HepG2 (cell line): ENCODE data around the gene SVOPL. TPM values are rescaled to one million over a fixed set of nuclear protein-coding genes. Genes with fewer than 3 reads are reported as not detected.

ENCODE experiments used
- BCL6 ChIP-seq: IDR thresholded peaks from 2 replicates; pipeline ENCODE4 v1.6.1; 2016; ENCODE audit warnings: missing genetic modification reagents, missing compliant biosample characterization
- CBX5 ChIP-seq: sonication (generic); formaldehyde crosslinking; IDR thresholded peaks from 2 replicates; pipeline ENCODE4 v1.4.0; 2020; ENCODE audit warnings: missing genetic modification reagents, borderline replicate concordance
- CEBPG ChIP-seq: IDR thresholded peaks from 2 replicates; pipeline ENCODE4 v1.6.1; 2016
- DMTF1 ChIP-seq: sonication (generic); formaldehyde crosslinking; IDR thresholded peaks from 2 replicates; pipeline ENCODE4 v1.4.0; 2020; ENCODE audit warnings: mild to moderate bottlenecking, missing genetic modification reagents
- ERF ChIP-seq: IDR thresholded peaks from 2 replicates; pipeline ENCODE4 v1.6.1; 2018; ENCODE audit warnings: missing biosample characterization, missing genetic modification reagents
- FOSL2 ChIP-seq: sonication (generic); formaldehyde crosslinking; IDR thresholded peaks from 2 replicates; pipeline ENCODE4 v1.4.0; 2020; ENCODE audit warnings: missing genetic modification reagents
- MEIS1 ChIP-seq: sonication (generic); formaldehyde crosslinking; IDR thresholded peaks from 2 replicates; pipeline ENCODE4 v1.9.0; 2021; ENCODE audit warnings: mild to moderate bottlenecking, missing genetic modification reagents, moderate library complexity, borderline replicate concordance
- MIXL1 ChIP-seq: IDR thresholded peaks from 2 replicates; pipeline ENCODE4 v1.6.1; 2016
- NFYB ChIP-seq: sonication (generic); formaldehyde crosslinking; IDR thresholded peaks from 2 replicates; pipeline ENCODE4 v1.4.0; 2020; ENCODE audit warnings: missing genetic modification reagents
- NR2F6 ChIP-seq, 2 experiments: IDR thresholded peaks; 2 replicates each; pipeline ENCODE4 v1.6.1; 2016; ENCODE audit warnings: antibody characterized with exemption in 1 of 2, mild to moderate bottlenecking in 1 of 2
- TEAD3 ChIP-seq: optimal IDR thresholded peaks from 2 replicates; pipeline ENCODE3; 2016; ENCODE audit warnings: borderline replicate concordance
- TFE3 ChIP-seq: IDR thresholded peaks from 2 replicates; pipeline ENCODE4 v1.6.1; 2016
- THAP11 ChIP-seq: IDR thresholded peaks from 2 replicates; pipeline ENCODE4 v1.6.1; 2016; ENCODE audit warnings: missing biosample characterization, missing genetic modification reagents
- TMF1 ChIP-seq: sonication (generic); formaldehyde crosslinking; IDR thresholded peaks from 2 replicates; pipeline ENCODE4 v1.8.1; 2022; ENCODE audit warnings: low read depth, missing genetic modification reagents
- TOE1 ChIP-seq: sonication (generic); formaldehyde crosslinking; IDR thresholded peaks from 2 replicates; pipeline ENCODE4 v1.4.0; 2020; ENCODE audit warnings: mild to moderate bottlenecking, missing genetic modification reagents
- XRCC5 ChIP-seq: fragments of 200-400 bp; formaldehyde crosslinking; optimal IDR thresholded peaks from 2 replicates; pipeline ENCODE3; 2017; ENCODE audit warnings: mild to moderate bottlenecking, low read length
- ZBTB33 ChIP-seq: sonication (generic); formaldehyde crosslinking; IDR thresholded peaks from 2 replicates; pipeline ENCODE4 v1.4.0; 2020; ENCODE audit warnings: missing genetic modification reagents
- ZNF331 ChIP-seq: sonication (generic); formaldehyde crosslinking; IDR thresholded peaks from 2 replicates; pipeline ENCODE4 v1.4.0; 2020; ENCODE audit warnings: missing genetic modification reagents
- polyA plus RNA-seq, 8 experiments: library from polyadenylated mRNA; depleted of rRNA in 3 of 8; stranded (reverse) in 7 of 8; unstranded in 1 of 8; fragments of >200 nt; fragmentation: Illumina TruSeq in 4 of 8; extraction: Trizol in 4 of 8; gene quantifications; 2 replicates each; pipeline versions ENCODE4 v1.2.1 to v1.2.3, GENCODE V29; 2011 to 2016; ENCODE audit warnings: low read depth in 4 of 8, missing spikeins in 1 of 8, mixed read lengths in 1 of 8; ENCODE audit not compliant: insufficient read depth in 1 of 8
- total RNA-seq, 5 experiments: library from RNA; depleted of rRNA; stranded (reverse); fragments of >200 nt; fragmentation: Illumina TruSeq; extraction: Trizol; gene quantifications; 2 replicates each; pipeline ENCODE4 v1.2.3, GENCODE V29; 2016; ENCODE audit warnings: low read depth in 1 of 5
- TF ChIP-seq, protein P1 (sequence below): IDR thresholded peaks from 2 replicates; pipeline ENCODE4 v1.6.1; 2016; ENCODE audit warnings: missing compliant biosample characterization, missing genetic modification reagents, borderline replicate concordance
- TF ChIP-seq, protein P2 (sequence below): sonication (generic); formaldehyde crosslinking; IDR thresholded peaks from 2 replicates; pipeline ENCODE4 v1.4.0; 2020; ENCODE audit warnings: missing genetic modification reagents, mild to moderate bottlenecking, borderline replicate concordance

The SVOPL gene
- total and polyA plus RNA-seq, 2 of the 13 experiments (the other 11 are each of a cell fraction or from before 2014, with no cell fraction given), result not detected

DNA sequence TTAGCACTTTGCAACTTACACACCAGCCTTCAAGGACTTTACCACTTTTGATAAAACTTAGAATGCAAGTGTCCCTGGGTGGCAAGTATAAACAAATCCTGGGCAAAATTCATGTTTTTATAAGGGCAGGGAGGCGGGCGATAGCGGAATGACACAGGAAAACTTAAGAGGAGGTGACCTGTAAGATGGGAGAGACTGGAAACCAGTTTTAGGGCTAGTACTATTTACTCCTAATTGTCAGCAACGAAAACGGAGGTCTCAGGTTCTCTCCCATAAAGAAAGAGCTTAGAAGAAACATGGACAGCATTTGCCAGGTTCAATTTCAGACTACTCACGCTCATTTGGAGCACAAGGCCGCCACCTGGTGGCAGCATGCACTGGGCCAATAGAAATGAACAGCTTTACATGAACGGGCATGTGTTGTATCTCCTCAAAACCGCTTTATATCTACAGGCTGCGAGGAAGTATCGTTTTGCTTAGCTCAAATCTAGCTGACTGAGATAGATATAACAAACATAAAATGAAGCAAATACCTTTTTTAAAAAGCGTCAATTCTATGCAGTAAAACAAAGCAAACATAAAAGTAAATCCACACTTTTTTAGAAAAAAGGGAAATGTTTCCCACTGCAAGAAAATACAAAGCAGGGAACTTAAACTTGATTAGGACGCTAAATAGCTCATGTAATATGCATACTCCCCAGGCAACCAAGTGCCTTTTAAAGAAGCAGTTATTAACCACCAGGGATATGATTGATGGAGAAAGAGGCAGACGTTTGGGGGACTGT lies 37.6 kb upstream of the SVOPL start (continued):
- TF ChIP-seq ERF (CRISPR knock-in tag) (peak; percentile 46; the same call in 1 of the 2 replicates), ZNF331 (CRISPR knock-in tag) (0 out of 2 replicates have a peak, but pooled peaks have one; percentile 31), TOE1 (CRISPR knock-in tag) (peak; percentile 85; the same call in 1 of the 2 replicates), TFE3 (CRISPR knock-in tag) (0 out of 2 replicates have a peak, but pooled peaks have one; percentile 38), NR2F6 (IDR thresholded peaks at IDR 0.05) (no peak), NR2F6 (CRISPR knock-in tag; IDR thresholded peaks at IDR 0.05) (0 out of 2 replicates have a peak, but pooled peaks have one; percentile 37), THAP11 (peak; percentile 45; the same call in 1 of the 2 replicates), DMTF1 (CRISPR knock-in tag) (no peak), FOSL2 (CRISPR knock-in tag) (peak; percentile 47; the same call in 1 of the 2 replicates), CBX5 (CRISPR knock-in tag) (0 out of 2 replicates have a peak, but pooled peaks have one; percentile 62), MIXL1 (CRISPR knock-in tag) (peak; percentile 36; the same call in 1 of the 2 replicates), BCL6 (CRISPR knock-in tag) (0 out of 2 replicates have a peak, but pooled peaks have one; percentile 24), TEAD3 (peak; percentile 26), ZBTB33 (CRISPR knock-in tag) (peak; percentile 50; the same call in 1 of the 2 replicates), CEBPG (CRISPR knock-in tag) (0 out of 2 replicates have a peak, but pooled peaks have one; percentile 8), XRCC5 (peak; percentile 83), TMF1 (CRISPR knock-in tag) (no peak), MEIS1 (CRISPR knock-in tag) (no peak), NFYB (CRISPR knock-in tag) (0 out of 2 replicates have a peak, but pooled peaks have one; percentile 30)
- TF ChIP-seq, protein P1, sequence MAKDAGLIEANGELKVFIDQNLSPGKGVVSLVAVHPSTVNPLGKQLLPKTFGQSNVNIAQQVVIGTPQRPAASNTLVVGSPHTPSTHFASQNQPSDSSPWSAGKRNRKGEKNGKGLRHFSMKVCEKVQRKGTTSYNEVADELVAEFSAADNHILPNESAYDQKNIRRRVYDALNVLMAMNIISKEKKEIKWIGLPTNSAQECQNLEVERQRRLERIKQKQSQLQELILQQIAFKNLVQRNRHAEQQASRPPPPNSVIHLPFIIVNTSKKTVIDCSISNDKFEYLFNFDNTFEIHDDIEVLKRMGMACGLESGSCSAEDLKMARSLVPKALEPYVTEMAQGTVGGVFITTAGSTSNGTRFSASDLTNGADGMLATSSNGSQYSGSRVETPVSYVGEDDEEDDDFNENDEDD (CRISPR knock-in tag), result peak; percentile 32; the same call in 1 of the 2 replicates
- TF ChIP-seq, protein P2, sequence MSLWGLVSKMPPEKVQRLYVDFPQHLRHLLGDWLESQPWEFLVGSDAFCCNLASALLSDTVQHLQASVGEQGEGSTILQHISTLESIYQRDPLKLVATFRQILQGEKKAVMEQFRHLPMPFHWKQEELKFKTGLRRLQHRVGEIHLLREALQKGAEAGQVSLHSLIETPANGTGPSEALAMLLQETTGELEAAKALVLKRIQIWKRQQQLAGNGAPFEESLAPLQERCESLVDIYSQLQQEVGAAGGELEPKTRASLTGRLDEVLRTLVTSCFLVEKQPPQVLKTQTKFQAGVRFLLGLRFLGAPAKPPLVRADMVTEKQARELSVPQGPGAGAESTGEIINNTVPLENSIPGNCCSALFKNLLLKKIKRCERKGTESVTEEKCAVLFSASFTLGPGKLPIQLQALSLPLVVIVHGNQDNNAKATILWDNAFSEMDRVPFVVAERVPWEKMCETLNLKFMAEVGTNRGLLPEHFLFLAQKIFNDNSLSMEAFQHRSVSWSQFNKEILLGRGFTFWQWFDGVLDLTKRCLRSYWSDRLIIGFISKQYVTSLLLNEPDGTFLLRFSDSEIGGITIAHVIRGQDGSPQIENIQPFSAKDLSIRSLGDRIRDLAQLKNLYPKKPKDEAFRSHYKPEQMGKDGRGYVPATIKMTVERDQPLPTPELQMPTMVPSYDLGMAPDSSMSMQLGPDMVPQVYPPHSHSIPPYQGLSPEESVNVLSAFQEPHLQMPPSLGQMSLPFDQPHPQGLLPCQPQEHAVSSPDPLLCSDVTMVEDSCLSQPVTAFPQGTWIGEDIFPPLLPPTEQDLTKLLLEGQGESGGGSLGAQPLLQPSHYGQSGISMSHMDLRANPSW (CRISPR knock-in tag), result 0 out of 2 replicates have a peak, but pooled peaks have one; percentile 47
